Mesothelial cell of epicardium (in vitro differentiated cells): ENCODE results near the gene ELAC1. TPM values are rescaled to one million over a fixed set of nuclear protein-coding genes. Genes with fewer than 3 reads are reported as not detected.
"Not testable (repeated sequence)": the region's sequence is repeated elsewhere in the genome, so short reads cannot be mapped to it uniquely, and the experiment has no call there.

Experiments used
- DNase-seq, 2 experiments: peaks; one replicate each; pipeline ENCODE4 v3.0.0; 2021; ENCODE audit warnings: low spot score in 2 of 2; ENCODE audit not compliant: unreplicated experiment in 2 of 2
- H3K27ac Mint-ChIP-seq: 2 replicates; pipeline ENCODE4 v1.8.0; 2021; ENCODE audit warnings: mixed read lengths
- H3K27me3 Mint-ChIP-seq: 2 replicates; pipeline ENCODE4 v1.8.0; 2021; ENCODE audit warnings: low read depth, mixed read lengths
- H3K36me3 Mint-ChIP-seq: 2 replicates; pipeline ENCODE4 v1.8.0; 2021; ENCODE audit warnings: mixed read lengths
- H3K4me1 Mint-ChIP-seq: 2 replicates; pipeline ENCODE4 v1.8.0; 2021; ENCODE audit warnings: mixed read lengths
- H3K4me3 Mint-ChIP-seq: 2 replicates; pipeline ENCODE4 v1.8.0; 2021; ENCODE audit warnings: mild to moderate bottlenecking, moderate library complexity, mixed read lengths
- H3K9me3 Mint-ChIP-seq: 2 replicates; pipeline ENCODE4 v1.8.0; 2021; ENCODE audit warnings: mixed read lengths
- CTCF ChIP-seq: fragments of 200-600 bp; sonication (generic); IDR thresholded peaks from one replicate; pipeline ENCODE4 v1.5.0; 2021; ENCODE audit warnings: antibody characterized with exemption; ENCODE audit not compliant: unreplicated experiment
- total RNA-seq: library from RNA; stranded (reverse); gene quantifications from 3 replicates; pipeline ENCODE4 v1.2.1, GENCODE V29; 2021

The ELAC1 gene
- total RNA-seq, 1 donor from 2014 or later: 8.2 TPM

DNA sequence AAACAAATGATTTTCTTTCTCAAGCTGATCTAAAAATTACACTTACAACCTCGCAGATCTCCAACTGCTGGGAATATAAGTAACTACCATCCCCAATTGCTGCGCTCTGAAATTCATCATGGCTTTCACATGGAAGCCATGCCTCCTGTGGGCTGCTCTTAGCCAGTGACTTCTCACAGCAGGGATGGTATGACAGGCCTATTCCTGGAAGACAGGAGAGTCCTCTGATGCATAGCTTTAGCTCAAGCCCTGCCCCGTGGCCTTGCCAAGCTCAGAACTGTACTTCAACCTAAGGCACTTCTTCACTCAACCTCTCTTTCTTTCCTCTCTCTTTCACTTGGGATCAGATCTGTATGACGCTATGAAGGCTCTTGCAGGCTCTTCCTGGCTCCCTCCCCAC is 12.6 kb upstream of the ELAC1 start:
- H3K4me3 Mint-ChIP-seq: no peak overlapping the region
- no peak for TF ChIP-seq CTCF
- DNase-seq: no peak
- no peaks in the 10 kb centered on the region for H3K36me3 Mint-ChIP-seq
- H3K9me3 Mint-ChIP-seq: no peaks in the 10 kb centered on the region
- H3K27me3 Mint-ChIP-seq: no peaks in the 10 kb centered on the region
- H3K4me1 Mint-ChIP-seq: no peaks in the 10 kb centered on the region
- H3K27ac Mint-ChIP-seq: no peak overlapping the region

- Mint-ChIP-seq H3K4me3 (no peak overlapping the region), H3K27me3 (no peaks in the 10 kb centered on the region), H3K9me3 (peaks cover 4% of the 10 kb centered on the region), H3K4me1 (no peaks in the 10 kb centered on the region), H3K27ac (no peak overlapping the region), H3K36me3 (peaks cover 2% of the 10 kb centered on the region)
- DNase-seq: no peak
- no peak for TF ChIP-seq CTCF
Measured at GRCh38 chr18:50956116-50956515, 11.7 kb upstream of the ELAC1 start.

DNA sequence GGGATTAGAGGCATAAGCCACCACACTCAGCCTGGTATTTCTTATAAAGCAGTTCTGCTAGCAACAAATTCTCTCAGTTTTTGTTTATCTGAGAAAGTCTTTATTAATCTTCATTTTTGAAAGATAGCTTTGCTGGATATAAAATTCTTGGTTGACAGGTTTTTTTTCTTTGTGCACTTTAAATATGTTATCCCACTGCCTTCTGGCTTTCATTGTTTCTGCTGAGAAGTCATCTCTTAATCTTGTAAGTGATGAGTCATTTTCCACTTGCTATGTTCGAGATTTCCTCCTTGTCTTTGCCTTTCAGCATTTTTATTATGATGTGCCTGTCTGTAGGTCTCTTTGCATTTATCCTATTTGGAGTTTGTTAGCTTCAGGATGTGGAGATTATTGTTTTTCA is 5.9 kb upstream of the ELAC1 start:
- Mint-ChIP-seq H3K4me3 (no peak overlapping the region), H3K4me1 (no peaks in the 10 kb centered on the region), H3K9me3 (peaks cover 24% of the 10 kb centered on the region), H3K36me3 (peaks cover 13% of the 10 kb centered on the region), H3K27ac (no peak overlapping the region), H3K27me3 (no peaks in the 10 kb centered on the region)
- no peak for DNase-seq
- TF ChIP-seq CTCF: no peak

DNA sequence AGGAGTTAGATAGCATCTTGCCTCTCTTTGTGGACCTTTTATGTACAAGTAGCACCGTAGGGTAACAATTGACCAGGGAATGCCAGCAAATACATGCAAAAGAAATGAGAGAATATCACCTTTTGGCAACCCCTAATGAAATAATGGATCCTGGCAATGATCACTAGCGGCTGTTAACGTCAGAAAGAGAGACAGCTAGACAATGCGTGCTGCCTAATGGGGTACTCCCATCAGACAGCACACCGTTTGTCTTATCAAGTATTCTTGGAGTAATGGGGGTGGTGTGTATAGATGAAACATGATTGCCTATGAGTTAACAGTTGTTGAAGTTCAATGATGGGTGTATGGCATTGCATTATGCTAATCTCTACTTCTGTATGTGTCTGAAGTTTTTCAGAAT is 1.6 kb downstream of the ELAC1 start:
- no peaks in the 10 kb centered on the region for H3K27me3 Mint-ChIP-seq
- H3K27ac Mint-ChIP-seq: peak overlapping the region; percentile 99
- TF ChIP-seq CTCF: no peak
- peak overlapping the region; percentile 93 for H3K4me3 Mint-ChIP-seq
- H3K4me1 Mint-ChIP-seq: peaks cover 17% of the 10 kb centered on the region
- H3K36me3 Mint-ChIP-seq: peaks cover under 1% of the 10 kb centered on the region
- no peaks in the 10 kb centered on the region for H3K9me3 Mint-ChIP-seq
- no peak for DNase-seq

GRCh38 chr18:50970006-50970405 is 2.2 kb downstream of the ELAC1 start:
- H3K27ac Mint-ChIP-seq: no peak overlapping the region
- H3K9me3 Mint-ChIP-seq: no peaks in the 10 kb centered on the region
- H3K36me3 Mint-ChIP-seq: peaks cover 6% of the 10 kb centered on the region

DNA sequence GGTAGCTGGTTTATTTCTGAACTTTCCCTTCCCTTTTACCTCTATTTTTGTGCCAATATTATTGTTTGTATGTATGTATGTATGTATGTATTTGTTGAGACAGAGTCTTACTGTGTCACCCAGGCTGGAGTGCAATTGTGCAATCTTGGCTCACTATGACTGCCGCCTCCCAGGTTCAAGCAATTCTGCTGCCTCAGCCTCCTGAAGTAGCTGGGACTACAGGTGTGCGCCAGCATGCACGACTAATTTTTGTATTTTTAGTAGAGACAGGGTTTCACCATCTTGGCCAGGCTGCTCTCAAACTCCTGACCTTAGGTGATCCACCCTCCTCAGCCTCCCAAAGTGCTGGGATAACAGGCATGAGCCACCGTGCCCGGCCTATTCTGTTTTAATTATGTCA is 4.6 kb downstream of the ELAC1 start:
- not testable (repeated sequence) for H3K27ac Mint-ChIP-seq, DNase-seq, H3K4me3 Mint-ChIP-seq, H3K27me3 Mint-ChIP-seq
- Mint-ChIP-seq H3K9me3 (peaks cover 16% of the 10 kb centered on the region), H3K4me1 (peaks cover 17% of the 10 kb centered on the region), H3K36me3 (peaks cover 30% of the 10 kb centered on the region)

More at GRCh38 chr18:50970006-50970405, 2.2 kb downstream of the ELAC1 start:
- no peaks in the 10 kb centered on the region for H3K27me3 Mint-ChIP-seq
- DNase-seq: no peak
- peaks cover 17% of the 10 kb centered on the region for H3K4me1 Mint-ChIP-seq
- no peak overlapping the region for H3K4me3 Mint-ChIP-seq
- no peak for TF ChIP-seq CTCF
